H1 (cell line): Measurements from ENCODE around the gene RBM20. TPM values are rescaled to one million over a fixed set of nuclear protein-coding genes. Genes with fewer than 3 reads are reported as not detected.

ENCODE experiments used
- CTCF ChIA-PET: fragments of 300-600 bp; sonication (Branson Sonifier 250); formaldehyde crosslinking; loops from one replicate; lab custom pipeline; 2021; ENCODE audit not compliant: partially characterized antibody; lab: Charles Lee
- POLR2A ChIA-PET: fragments of 300-600 bp; sonication (Branson Sonifier 250); formaldehyde crosslinking; loops from one replicate; lab custom pipeline; 2021; ENCODE audit warnings: inconsistent platforms; ENCODE audit not compliant: partially characterized antibody; lab: Charles Lee
- DNase-seq, 2 experiments: peaks; one replicate each; pipeline versions ENCODE4 v3.0.0 to v3.0.0-alpha.2; 2010 to 2022; ENCODE audit warnings: low spot score in 2 of 2, low read depth in 1 of 2, mixed read lengths in 1 of 2
- FAIRE-seq: peaks from 2 replicates; lab custom pipeline; 2011; peaks lifted over from hg19 to GRCh38; lab: Jason Lieb, UNC
- H2AFZ ChIP-seq: 2 replicates; pipeline ENCODE4 v1.8.1; 2012; ENCODE audit warnings: low read length, inconsistent platforms
- H2AK5ac ChIP-seq: 2 replicates; pipeline ENCODE4 v1.6.1; 2013; ENCODE audit warnings: low read depth, low read length
- H2BK120ac ChIP-seq: replicated peaks from 2 replicates; pipeline ENCODE3; 2013; ENCODE audit warnings: low read depth, low read length, inconsistent platforms
- H2BK12ac ChIP-seq: 2 replicates; pipeline ENCODE4 v1.6.1; 2013; ENCODE audit warnings: low read depth, low read length
- H2BK15ac ChIP-seq: 2 replicates; pipeline ENCODE4 v1.6.1; 2013; ENCODE audit warnings: low read length
- H2BK20ac ChIP-seq: 2 replicates; pipeline ENCODE4 v1.6.1; 2013; ENCODE audit warnings: low read length
- H2BK5ac ChIP-seq: 2 replicates; pipeline ENCODE4 v1.6.1; 2013; ENCODE audit warnings: low read depth, low read length
- H3K14ac ChIP-seq: 2 replicates; pipeline ENCODE4 v1.6.1; 2013; ENCODE audit warnings: inconsistent platforms; ENCODE audit not compliant: insufficient read length
- H3K18ac ChIP-seq: 2 replicates; pipeline ENCODE4 v1.6.1; 2013; ENCODE audit warnings: low read length; ENCODE audit errors: extremely low read depth
- H3K23ac ChIP-seq: 2 replicates; pipeline ENCODE4 v1.6.1; 2013; ENCODE audit warnings: inconsistent platforms; ENCODE audit not compliant: insufficient read length
- H3K23me2 ChIP-seq: 2 replicates; pipeline ENCODE4 v1.6.1; 2013; ENCODE audit warnings: low read depth, low read length
- H3K27ac ChIP-seq: 2 replicates; pipeline ENCODE4 v1.6.1; 2011; ENCODE audit warnings: low read depth, low read length, inconsistent platforms
- H3K27me3 ChIP-seq, 4 experiments: replicated peaks in 1 of 4; 1 replicate in 1 of 4; 2 replicates in 3 of 4; pipeline versions ENCODE4 v1.6.1 to v1.8.1; 2011 to 2013; ENCODE audit warnings: low read length in 3 of 4, mild to moderate bottlenecking in 3 of 4, inconsistent platforms in 2 of 4, mixed read lengths in 2 of 4, moderate library complexity in 1 of 4; ENCODE audit not compliant: control insufficient read depth in 3 of 4, insufficient read depth in 3 of 4; ENCODE audit errors: extremely low read depth in 1 of 4
- H3K36me3 ChIP-seq, 4 experiments: 2 replicates each; pipeline versions ENCODE4 v1.6.1 to v1.8.1; 2011 to 2013; ENCODE audit warnings: mild to moderate bottlenecking in 4 of 4, low read length in 3 of 4, moderate library complexity in 2 of 4, control low read depth in 1 of 4, inconsistent platforms in 1 of 4; ENCODE audit not compliant: insufficient read depth in 4 of 4, control insufficient read depth in 2 of 4
- H3K4ac ChIP-seq: replicated peaks from 2 replicates; pipeline ENCODE3; 2013; ENCODE audit warnings: low read length, low read depth, mixed read lengths, inconsistent platforms; ENCODE audit not compliant: insufficient read length
- H3K4me1 ChIP-seq, 4 experiments: replicated peaks in 1 of 4; 1 replicate in 1 of 4; 2 replicates in 3 of 4; pipeline versions ENCODE4 v1.6.1 to v1.8.1; 2011 to 2013; ENCODE audit warnings: low read length in 3 of 4, inconsistent platforms in 2 of 4, mixed read lengths in 1 of 4; ENCODE audit not compliant: insufficient read depth in 4 of 4, control insufficient read depth in 3 of 4
- H3K4me2 ChIP-seq, 2 experiments: 2 replicates each; pipeline versions ENCODE4 v1.6.1 to v1.8.1; 2011 to 2013; ENCODE audit warnings: low read depth in 2 of 2, low read length in 2 of 2, control low read depth in 1 of 2, inconsistent platforms in 1 of 2, mild to moderate bottlenecking in 1 of 2; ENCODE audit not compliant: insufficient read depth in 1 of 2
- H3K4me3 ChIP-seq, 4 experiments: fragments of 200-600, 300-600 bp in 1 of 4; sonication (generic), shearing (Covaris generic), sonication (Bioruptor Twin) in 1 of 4; 2 replicates each; pipeline versions ENCODE4 v1.5.1 to v1.8.1; 2011 to 2016; ENCODE audit warnings: low read length in 4 of 4, low read depth in 3 of 4, control low read depth in 2 of 4, inconsistent platforms in 2 of 4, mild to moderate bottlenecking in 2 of 4, mixed read lengths in 1 of 4, moderate library complexity in 1 of 4; ENCODE audit not compliant: insufficient read depth in 2 of 4; ENCODE audit errors: extremely low read depth in 1 of 4
- H3K56ac ChIP-seq: replicated peaks from 2 replicates; pipeline ENCODE3; 2013; ENCODE audit warnings: low read depth, mild to moderate bottlenecking, mixed read lengths, low read length, inconsistent platforms; ENCODE audit not compliant: insufficient read length
- H3K79me1 ChIP-seq: 2 replicates; pipeline ENCODE4 v1.6.1; 2013; ENCODE audit warnings: low read depth, low read length, control low read depth
- H3K79me2 ChIP-seq, 2 experiments: 2 replicates each; pipeline versions ENCODE4 v1.6.1 to v1.8.1; 2012 to 2013; ENCODE audit warnings: low read length in 2 of 2, mild to moderate bottlenecking in 2 of 2, inconsistent platforms in 1 of 2; ENCODE audit not compliant: insufficient read depth in 2 of 2, control insufficient read depth in 1 of 2
- H3K9ac ChIP-seq, 4 experiments: replicated peaks in 1 of 4; 1 replicate in 1 of 4; 2 replicates in 3 of 4; pipeline versions ENCODE4 v1.6.1 to v1.8.1; 2011 to 2013; ENCODE audit warnings: low read depth in 3 of 4, low read length in 3 of 4, control low read depth in 2 of 4, mild to moderate bottlenecking in 2 of 4, moderate library complexity in 2 of 4, inconsistent platforms in 1 of 4; ENCODE audit errors: extremely low read depth in 1 of 4
- H3K9me3 ChIP-seq, 2 experiments: 2 replicates each; pipeline versions ENCODE4 v1.6.1 to v1.8.1; 2012 to 2013; ENCODE audit warnings: mild to moderate bottlenecking in 2 of 2, moderate library complexity in 2 of 2, control low read depth in 1 of 2, inconsistent platforms in 1 of 2, low read depth in 1 of 2, low read length in 1 of 2, mixed read lengths in 1 of 2; ENCODE audit not compliant: insufficient read depth in 2 of 2
- H4K20me1 ChIP-seq, 2 experiments: replicated peaks in 1 of 2; 2 replicates each; pipeline versions ENCODE3 to v1.8.1; 2011 to 2013; ENCODE audit warnings: inconsistent platforms in 2 of 2, low read length in 2 of 2, mild to moderate bottlenecking in 1 of 2; ENCODE audit not compliant: insufficient read depth in 2 of 2, control insufficient read depth in 1 of 2
- H4K5ac ChIP-seq: 2 replicates; pipeline ENCODE4 v1.6.1; 2013; ENCODE audit warnings: low read length, low read depth, mixed read lengths, inconsistent platforms; ENCODE audit not compliant: insufficient read length
- H4K8ac ChIP-seq: 2 replicates; pipeline ENCODE4 v1.8.0; 2013; ENCODE audit warnings: mild to moderate bottlenecking, moderate library complexity, low read length, inconsistent platforms; ENCODE audit not compliant: insufficient read depth; ENCODE audit errors: extremely low read depth
- H4K91ac ChIP-seq: replicated peaks from 2 replicates; pipeline ENCODE3; 2013; ENCODE audit warnings: low read length, mixed read lengths, inconsistent platforms; ENCODE audit not compliant: insufficient read length
- BACH1 ChIP-seq: IDR thresholded peaks from 2 replicates; pipeline ENCODE4 v1.6.1; 2012; ENCODE audit warnings: low read length, improper control_type of control experiment
- CHD1 ChIP-seq: IDR thresholded peaks from 2 replicates; pipeline ENCODE4 v1.6.1; 2012; ENCODE audit warnings: low read depth, low read length, improper control_type of control experiment
- CTBP2 ChIP-seq: IDR thresholded peaks from 2 replicates; pipeline ENCODE4 v1.7.0; 2011; ENCODE audit warnings: borderline replicate concordance, mild to moderate bottlenecking, moderate library complexity, mixed read lengths, low read length; ENCODE audit not compliant: insufficient read depth, insufficient read length
- EZH2 ChIP-seq: fragments of 200-600 bp; sonication (generic); IDR thresholded peaks from 2 replicates; pipeline ENCODE4 v1.7.1; 2012; ENCODE audit warnings: low read depth, mild to moderate bottlenecking, moderate library complexity, low read length, inconsistent platforms; ENCODE audit not compliant: severe bottlenecking
- GTF2F1 ChIP-seq: IDR thresholded peaks from 2 replicates; pipeline ENCODE4 v1.6.1; 2012; ENCODE audit warnings: low read depth, low read length, improper control_type of control experiment, borderline replicate concordance
- JUND ChIP-seq: IDR thresholded peaks from 2 replicates; pipeline ENCODE4 v1.6.1; 2011; ENCODE audit warnings: mild to moderate bottlenecking, improper control_type of control experiment, low read length
- KDM5A ChIP-seq: fragments of 200-600 bp; IDR thresholded peaks from 2 replicates; pipeline ENCODE4 v1.7.1; 2012; ENCODE audit warnings: mild to moderate bottlenecking, low read length, inconsistent platforms, mixed read lengths
- MAFK ChIP-seq: IDR thresholded peaks from 2 replicates; pipeline ENCODE4 v1.6.1; 2012; ENCODE audit warnings: low read depth, mild to moderate bottlenecking, improper control_type of control experiment, low read length
- POLR2A ChIP-seq, 2 experiments: IDR thresholded peaks; 1 replicate in 1 of 2; 2 replicates in 1 of 2; pipeline ENCODE4 v1.6.1; 2011; ENCODE audit warnings: low read depth in 2 of 2, low read length in 2 of 2, mild to moderate bottlenecking in 2 of 2; ENCODE audit errors: control extremely low read depth in 1 of 2
- RNF2 ChIP-seq: fragments of 200-900, 300-1000 bp; sonication (generic); IDR thresholded peaks from 2 replicates; pipeline ENCODE4 v1.7.1; 2016; ENCODE audit warnings: borderline replicate concordance, low read depth, mild to moderate bottlenecking, antibody characterized with exemption, low read length; ENCODE audit not compliant: poor library complexity, severe bottlenecking; ENCODE audit errors: missing control alignments
- SIRT6 ChIP-seq: IDR thresholded peaks from one replicate; pipeline ENCODE4 v1.7.1; 2012; ENCODE audit warnings: low read length, inconsistent platforms
- SIX5 ChIP-seq: IDR thresholded peaks from 2 replicates; pipeline ENCODE4 v1.6.1; 2011; ENCODE audit warnings: mild to moderate bottlenecking, low read depth, low read length
- SP4 ChIP-seq: IDR thresholded peaks from 2 replicates; pipeline ENCODE4 v1.6.1; 2012; ENCODE audit warnings: low read length, inconsistent platforms
- USF2 ChIP-seq: IDR thresholded peaks from 2 replicates; pipeline ENCODE4 v1.6.1; 2011; ENCODE audit warnings: low read length, improper control_type of control experiment
- YY1 ChIP-seq: IDR thresholded peaks from 2 replicates; pipeline ENCODE4 v1.6.1; 2011; ENCODE audit warnings: low read depth, mild to moderate bottlenecking, low read length
- WGBS, 2 experiments: shearing (Covaris generic) in 1 of 2; methylation state at CpG; one replicate each; pipeline versions ENCODE4 v1.1.6 to v1.1.7; 2013 to 2015; ENCODE audit warnings: low lambda C conversion rate in 2 of 2, mixed read lengths in 2 of 2, inconsistent platforms in 1 of 2, low coverage in 1 of 2, missing lambda C conversion rate in 1 of 2; ENCODE audit not compliant: insufficient replicate concordance in 2 of 2, insufficient coverage in 1 of 2, insufficient read length in 1 of 2; ENCODE audit errors: extremely low coverage in 1 of 2, missing lambda C conversion rate in 1 of 2; 5-methylcytosine and 5-hydroxymethylcytosine counted together
- polyA plus RNA-seq, 7 experiments: library from polyadenylated mRNA; depleted of rRNA in 3 of 7; stranded (reverse) in 5 of 7; unstranded in 2 of 7; fragments of >200 nt in 5 of 7; fragments of 200-250 nt in 2 of 7; gene quantifications; 1 replicate in 5 of 7; 2 replicates in 1 of 7; 4 replicates in 1 of 7; pipeline versions ENCODE4 v1.2.1 to v1.2.3, GENCODE V29; 2011 to 2013; ENCODE audit warnings: missing spikeins in 2 of 7, mixed read lengths in 2 of 7
- total RNA-seq: library from RNA; stranded (reverse); fragmentation: NEBNext Ultra II Directional; extraction: Animal tissue kit (Norgen Biotek cat#: 25700); gene quantifications from 2 replicates; pipeline ENCODE4 v1.2.1, GENCODE V29; 2021

RBM20 gene
- total and polyA plus RNA-seq, 2 of the 8 experiments (the other 6 are each of a cell fraction or from before 2014, with no cell fraction given) = 0.05 to 0.63 TPM

- Histone ChIP-seq H2BK15ac (no peak overlapping the region), H3K9ac (no peak overlapping the region), H3K79me2 (no peaks in the 10 kb centered on the region), H4K20me1 (no peaks in the 10 kb centered on the region), H2BK20ac (no peak overlapping the region), H2BK120ac (no peak overlapping the region), H3K23me2 (no peaks in the 10 kb centered on the region; the same call in 1 of the 2 replicates), H2AFZ (no peak overlapping the region), H2AK5ac (no peak overlapping the region), H3K23ac (no peak overlapping the region), H3K56ac (no peak overlapping the region), H3K4me2 (no peak overlapping the region), H4K8ac (no peak overlapping the region), H3K4me3 (no peak overlapping the region), H3K18ac (no peak overlapping the region), H4K5ac (no peak overlapping the region), H3K4ac (no peak overlapping the region), H3K14ac (no peak overlapping the region), H2BK12ac (no peak overlapping the region), H3K27me3 (no peaks in the 10 kb centered on the region), H3K27ac (no peak overlapping the region), H3K9me3 (no peaks in the 10 kb centered on the region), H3K4me1 (no peaks in the 10 kb centered on the region), H4K91ac (no peak overlapping the region), H3K36me3 (no peaks in the 10 kb centered on the region), H3K79me1 (no peaks in the 10 kb centered on the region), H2BK5ac (no peak overlapping the region)
- WGBS, 2 experiments = 87% methylated on average over 2 of the region's 2 CpGs; no CpG with 5 or more reads in 1 of the 2 experiments
- no peak for FAIRE-seq
- no peak for DNase-seq
- ChIA-PET CTCF (interaction anchor here (1.2 to 14.3 kb wide), 3 partner anchors 10 to 55 kb away, joined by 3 to 237 read pairs (median 4); no protein-coding TSS in a partner anchor), POLR2A (no interaction called here)
- no peak for TF ChIP-seq SIRT6
- no peak for TF ChIP-seq BACH1
- no peak for TF ChIP-seq YY1
- no peak for TF ChIP-seq POLR2A (IDR thresholded peaks at IDR 0.05; ENCODE audit: control extremely low read depth in 1 of 2, low read depth in 2 of 2, low read length in 2 of 2)
- no peak for TF ChIP-seq SIX5
- TF ChIP-seq RNF2 = no peak
- TF ChIP-seq USF2 = no peak
- no peak for TF ChIP-seq GTF2F1
- TF ChIP-seq MAFK = no peak
- no peak for TF ChIP-seq SP4
- TF ChIP-seq CTBP2 = no peak
- TF ChIP-seq CHD1 = no peak
- TF ChIP-seq JUND = no peak
- TF ChIP-seq KDM5A = no peak
- no peak for TF ChIP-seq EZH2
These were observed 23.8 kb upstream of the RBM20 start for GRCh38 chr10:110620398-110620719.
